Activated CD8-positive, alpha-beta T cell treated with anti-CD3 and anti-CD28 coated beads for 36 hours (primary cell): ENCODE data around the gene PPIF. TPM values are rescaled to one million over a fixed set of nuclear protein-coding genes. Genes with fewer than 3 reads are reported as not detected.

Experiments used
- ATAC-seq: fragments of 200-7000 bp; cut with Tn5 transposase; one replicate; pipeline ENCODE4 v1.10.0; 2021; ENCODE audit warnings: mild to moderate bottlenecking, moderate library complexity
- CTCF ChIA-PET: fragments of 350-600 bp; sonication (Branson Sonifier 250); formaldehyde crosslinking; loops from one replicate; lab custom pipeline; 2021; ENCODE audit warnings: antibody characterized with exemption; lab: Charles Lee
- POLR2A ChIA-PET: fragments of 350-600 bp; sonication (Branson Sonifier 250); formaldehyde crosslinking; loops from one replicate; lab custom pipeline; 2021; ENCODE audit warnings: antibody characterized with exemption; lab: Charles Lee
- DNase-seq: peaks from one replicate; pipeline ENCODE4 v3.0.0-alpha.2; 2020
- H3K27ac Mint-ChIP-seq: one replicate; pipeline ENCODE4 v1.8.0; 2021; ENCODE audit warnings: mild to moderate bottlenecking, mixed read lengths
- H3K27me3 Mint-ChIP-seq: one replicate; pipeline ENCODE4 v1.8.0; 2021; ENCODE audit warnings: mixed read lengths
- H3K36me3 Mint-ChIP-seq: one replicate; pipeline ENCODE4 v1.8.0; 2021; ENCODE audit warnings: low read depth, mixed read lengths
- H3K4me1 Mint-ChIP-seq: one replicate; pipeline ENCODE4 v1.8.0; 2021; ENCODE audit warnings: low read depth, mixed read lengths
- H3K4me3 Mint-ChIP-seq: one replicate; pipeline ENCODE4 v1.8.0; 2021; ENCODE audit warnings: mild to moderate bottlenecking, moderate library complexity, mixed read lengths
- H3K9me3 Mint-ChIP-seq: one replicate; pipeline ENCODE4 v1.8.0; 2021; ENCODE audit warnings: mixed read lengths
- intact Hi-C: fragments of 100-400 bp; cut with micrococcal nuclease; formaldehyde crosslinking; loops from one replicate; pipeline ENCODE4 v1.10.0; 2022
- total RNA-seq, 2 experiments: library from RNA; stranded (reverse); gene quantifications; one replicate each; pipeline ENCODE4 v1.2.3, GENCODE V29; 2021
- TF ChIP-seq, protein P1 (sequence below): fragments of 200-600 bp; IDR thresholded peaks from one replicate; pipeline ENCODE4 v1.8.0; 2022; ENCODE audit warnings: antibody characterized with exemption, mild to moderate bottlenecking

PPIF gene
- total RNA-seq, 2 experiments from 2014 or later: 81.5 to 88.6 TPM

DNA sequence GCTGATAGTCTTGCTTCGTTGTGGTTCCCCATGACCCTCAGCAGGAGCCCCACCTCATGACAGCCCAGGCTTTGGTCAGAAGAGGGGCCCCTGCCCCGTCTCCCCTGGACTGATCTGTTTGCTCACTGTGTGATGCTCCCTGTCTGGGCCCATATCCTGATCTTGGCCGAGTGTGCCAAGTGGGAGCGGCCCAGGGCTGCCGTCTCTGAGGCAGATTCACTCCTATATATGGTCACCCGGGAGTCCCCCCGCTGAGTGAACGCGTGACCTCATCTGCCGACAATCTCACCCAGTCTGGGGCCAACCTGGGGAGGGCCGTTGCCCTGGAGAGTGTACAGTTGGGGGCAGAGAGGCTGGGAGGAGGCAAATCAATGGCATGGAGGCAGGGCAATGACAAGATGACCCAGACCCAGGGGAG is 34.5 kb downstream of the PPIF start:
- CTCF ChIA-PET: interaction anchor here (1.8 kb wide), 1 partner anchor 10 kb away, joined by 4 read pairs; no protein-coding TSS in a partner anchor
- POLR2A ChIA-PET: no interaction called here
- H3K4me1 Mint-ChIP-seq: no peaks in the 10 kb centered on the region

DNA sequence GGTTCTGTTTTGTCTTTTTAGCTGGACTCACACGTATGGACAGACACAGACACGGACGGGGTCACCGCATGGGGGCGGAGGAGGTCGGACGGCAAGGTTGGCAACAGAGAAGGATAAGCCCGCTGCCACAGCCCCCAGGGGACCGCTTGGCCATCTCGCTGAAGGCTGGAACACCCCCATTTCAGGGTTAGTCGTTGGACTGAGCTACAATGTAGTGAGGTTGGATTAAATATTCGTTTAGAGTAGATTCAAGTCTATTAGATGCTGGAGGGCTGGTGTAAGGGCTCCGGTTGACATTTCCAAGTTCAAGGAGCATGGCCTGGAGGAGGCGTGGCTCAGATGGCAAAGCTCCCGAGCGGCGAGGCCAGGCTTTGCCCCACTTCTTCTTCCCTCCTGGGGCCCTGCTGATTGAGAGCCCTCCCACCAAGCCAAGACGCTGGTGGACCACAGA is 35.2 kb downstream of the PPIF start:
- TF ChIP-seq, protein P1, sequence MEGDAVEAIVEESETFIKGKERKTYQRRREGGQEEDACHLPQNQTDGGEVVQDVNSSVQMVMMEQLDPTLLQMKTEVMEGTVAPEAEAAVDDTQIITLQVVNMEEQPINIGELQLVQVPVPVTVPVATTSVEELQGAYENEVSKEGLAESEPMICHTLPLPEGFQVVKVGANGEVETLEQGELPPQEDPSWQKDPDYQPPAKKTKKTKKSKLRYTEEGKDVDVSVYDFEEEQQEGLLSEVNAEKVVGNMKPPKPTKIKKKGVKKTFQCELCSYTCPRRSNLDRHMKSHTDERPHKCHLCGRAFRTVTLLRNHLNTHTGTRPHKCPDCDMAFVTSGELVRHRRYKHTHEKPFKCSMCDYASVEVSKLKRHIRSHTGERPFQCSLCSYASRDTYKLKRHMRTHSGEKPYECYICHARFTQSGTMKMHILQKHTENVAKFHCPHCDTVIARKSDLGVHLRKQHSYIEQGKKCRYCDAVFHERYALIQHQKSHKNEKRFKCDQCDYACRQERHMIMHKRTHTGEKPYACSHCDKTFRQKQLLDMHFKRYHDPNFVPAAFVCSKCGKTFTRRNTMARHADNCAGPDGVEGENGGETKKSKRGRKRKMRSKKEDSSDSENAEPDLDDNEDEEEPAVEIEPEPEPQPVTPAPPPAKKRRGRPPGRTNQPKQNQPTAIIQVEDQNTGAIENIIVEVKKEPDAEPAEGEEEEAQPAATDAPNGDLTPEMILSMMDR: no peak
- POLR2A ChIA-PET: no interaction called here
- ATAC-seq: no peak
- CTCF ChIA-PET: interaction anchor here (1.8 to 3.5 kb wide), 3 partner anchors 8 to 18 kb away, joined by 4 to 17 read pairs (median 9); no protein-coding TSS in a partner anchor
- intact Hi-C loops: loop anchor here (5.0 kb wide), 1 partner anchor 105 kb away; no protein-coding TSS in a partner anchor
- Mint-ChIP-seq H3K36me3 (no peaks in the 10 kb centered on the region), H3K27ac (no peak overlapping the region), H3K4me1 (no peaks in the 10 kb centered on the region), H3K27me3 (no peaks in the 10 kb centered on the region), H3K9me3 (no peaks in the 10 kb centered on the region), H3K4me3 (no peak overlapping the region)
- no peak for DNase-seq

More for the DNA sequence above, 34.5 kb downstream of the PPIF start:
- no peak for ATAC-seq
- H3K36me3 Mint-ChIP-seq: no peaks in the 10 kb centered on the region
- TF ChIP-seq, protein P1: no peak
- no peaks in the 10 kb centered on the region for H3K9me3 Mint-ChIP-seq
- H3K27ac Mint-ChIP-seq: no peak overlapping the region
- no peak overlapping the region for H3K4me3 Mint-ChIP-seq
- intact Hi-C loops: loop anchor here (5.0 kb wide), 1 partner anchor 105 kb away; no protein-coding TSS in a partner anchor
- DNase-seq: no peak
- H3K27me3 Mint-ChIP-seq: no peaks in the 10 kb centered on the region

DNA sequence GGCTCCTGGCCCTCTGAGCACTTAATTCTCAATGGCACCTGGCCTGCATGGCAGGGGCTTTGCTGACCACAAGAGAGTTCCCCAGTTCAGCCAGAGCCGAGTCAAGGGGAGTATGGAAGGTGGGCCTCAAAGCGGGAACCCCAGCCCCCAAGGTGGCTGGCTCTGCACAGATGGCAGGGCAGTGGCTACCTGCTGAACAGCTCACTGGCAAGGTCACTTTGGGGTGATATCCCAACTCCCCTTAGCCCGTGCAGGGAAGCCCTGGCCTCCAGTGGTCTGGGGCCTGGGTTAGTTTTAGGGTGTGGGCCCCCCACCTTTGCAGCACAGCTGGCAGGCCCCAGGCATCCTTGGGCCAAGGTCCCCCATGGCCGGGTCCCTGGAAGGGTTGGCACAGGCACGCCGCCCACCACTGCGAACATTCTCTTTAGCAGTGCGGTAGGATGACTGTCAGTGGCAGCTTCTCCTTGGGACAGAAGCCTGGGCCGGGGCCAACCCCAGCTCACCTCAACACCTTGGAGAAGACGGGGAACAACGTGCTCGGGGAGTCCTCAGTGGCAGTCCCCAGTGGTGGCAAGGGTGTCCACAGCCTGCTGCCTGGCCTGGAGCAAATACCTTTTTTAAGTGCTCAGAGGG is 36.8 kb downstream of the PPIF start:
- no peak overlapping the region for H3K27ac Mint-ChIP-seq
- peaks cover 4% of the 10 kb centered on the region for H3K4me1 Mint-ChIP-seq
- TF ChIP-seq, protein P1: no peak
- no peaks in the 10 kb centered on the region for H3K9me3 Mint-ChIP-seq
- H3K27me3 Mint-ChIP-seq: no peaks in the 10 kb centered on the region
- no peak overlapping the region for H3K4me3 Mint-ChIP-seq
- DNase-seq (no peak), ATAC-seq (no peak)
- POLR2A ChIA-PET: no interaction called here
- intact Hi-C loops: loop anchor here (5.0 kb wide), 1 partner anchor 103 kb away; no protein-coding TSS in a partner anchor
- no peaks in the 10 kb centered on the region for H3K36me3 Mint-ChIP-seq
- CTCF ChIA-PET: interaction anchor here (3.0 to 3.5 kb wide), 2 partner anchors 10 to 16 kb away, joined by 9 to 17 read pairs; no protein-coding TSS in a partner anchor

DNA sequence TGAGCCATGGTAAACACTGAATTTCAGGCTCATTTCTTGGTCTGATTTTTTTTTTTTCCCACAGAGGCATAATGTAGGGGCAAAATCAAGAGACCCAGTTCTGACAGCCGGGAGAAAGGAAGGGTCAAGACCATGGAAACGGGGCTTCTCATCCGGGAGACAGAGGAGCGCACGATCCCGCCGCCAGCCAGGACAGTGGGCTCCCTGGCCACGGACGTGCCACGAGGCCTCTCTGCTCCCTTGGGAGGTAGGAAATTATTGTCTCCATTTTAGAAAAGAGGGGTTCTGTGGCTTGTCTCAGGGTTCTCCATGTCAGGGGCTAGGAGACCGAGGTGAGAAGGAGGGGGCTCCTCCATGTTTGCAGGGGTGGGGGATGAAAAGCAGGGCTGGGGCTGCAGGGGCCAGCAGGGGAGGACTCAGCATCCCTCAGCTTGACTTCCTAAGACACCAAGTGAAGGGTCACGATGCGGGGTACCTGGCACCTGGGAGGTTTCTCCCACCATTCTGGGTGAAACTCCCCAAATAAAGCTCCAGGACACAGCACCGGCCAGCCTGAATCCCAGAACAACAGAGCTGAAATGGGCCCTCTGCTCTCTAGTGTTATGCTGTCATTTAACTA is 37.6 kb downstream of the PPIF start:
- H3K4me3 Mint-ChIP-seq: no peak overlapping the region
- intact Hi-C loops: loop anchor here (5.0 kb wide), 1 partner anchor 102 kb away; no protein-coding TSS in a partner anchor
- POLR2A ChIA-PET: no interaction called here
- H3K36me3 Mint-ChIP-seq: no peaks in the 10 kb centered on the region
- TF ChIP-seq, protein P1: no peak
- H3K4me1 Mint-ChIP-seq: peaks cover 4% of the 10 kb centered on the region
- ATAC-seq (no peak), DNase-seq (no peak)
- no peak overlapping the region for H3K27ac Mint-ChIP-seq
- H3K9me3 Mint-ChIP-seq: no peaks in the 10 kb centered on the region
- CTCF ChIA-PET: interaction anchor here (3.0 to 3.5 kb wide), 2 partner anchors 11 to 16 kb away, joined by 9 to 17 read pairs; no protein-coding TSS in a partner anchor
- H3K27me3 Mint-ChIP-seq: no peaks in the 10 kb centered on the region
